NT2/D1 (cell line): ENCODE results near the gene DNAJC11.
A peak's percentile ranks its signal among the peaks of the same experiment; 100 is the strongest.
"Not testable (repeated sequence)": the region's sequence is repeated elsewhere in the genome, so short reads cannot be mapped to it uniquely, and the experiment has no call there.

ENCODE experiments used
- DNase-seq: peaks from one replicate; pipeline ENCODE4 v3.0.0-alpha.2; 2011; ENCODE audit warnings: low read depth, low spot score
- H3K27me3 ChIP-seq: 2 replicates; pipeline ENCODE4 v1.6.0; 2011; ENCODE audit warnings: mild to moderate bottlenecking; ENCODE audit not compliant: insufficient read length, insufficient read depth
- H3K36me3 ChIP-seq: 2 replicates; pipeline ENCODE4 v1.6.1; 2011; ENCODE audit warnings: mild to moderate bottlenecking, low read length, mixed read lengths; ENCODE audit not compliant: insufficient read depth, insufficient read length
- H3K4me1 ChIP-seq: 2 replicates; pipeline ENCODE4 v1.5.1; 2011; ENCODE audit not compliant: insufficient read depth, insufficient read length
- H3K4me3 ChIP-seq: 2 replicates; pipeline ENCODE4 v1.5.1; 2011; ENCODE audit warnings: low read depth; ENCODE audit not compliant: insufficient read length
- H3K9ac ChIP-seq: 2 replicates; pipeline ENCODE4 v1.6.0; 2011; ENCODE audit warnings: low read depth; ENCODE audit not compliant: insufficient read length
- H3K9me3 ChIP-seq: 2 replicates; pipeline ENCODE4 v1.5.1; 2011; ENCODE audit warnings: mild to moderate bottlenecking, low read length; ENCODE audit not compliant: insufficient read depth
- SUZ12 ChIP-seq: IDR thresholded peaks from 2 replicates; pipeline ENCODE4 v1.6.1; 2011; ENCODE audit not compliant: insufficient read length, insufficient read depth; ENCODE audit errors: extremely low read depth
- YY1 ChIP-seq: IDR thresholded peaks from 2 replicates; pipeline ENCODE4 v1.6.1; 2011; ENCODE audit not compliant: insufficient read length, insufficient read depth
- ZNF274 ChIP-seq: IDR thresholded peaks from 2 replicates; pipeline ENCODE4 v1.6.1; 2011; ENCODE audit warnings: mild to moderate bottlenecking, low read depth, low read length

Gene DNAJC11

GRCh38 chr1:6724517-6725141 is 23.0 kb upstream of the DNAJC11 start:
- Histone ChIP-seq H3K36me3 (no peaks in the 10 kb centered on the region), H3K9me3 (no peaks in the 10 kb centered on the region), H3K4me1 (no peaks in the 10 kb centered on the region), H3K27me3 (no peaks in the 10 kb centered on the region), H3K4me3 (no peak overlapping the region), H3K9ac (no peak overlapping the region)
- no peak for TF ChIP-seq ZNF274
- TF ChIP-seq YY1 = no peak
- no peak for DNase-seq

GRCh38 chr1:6723621-6724428 is 22.2 kb upstream of the DNAJC11 start:
- no peak for DNase-seq
- Histone ChIP-seq H3K9me3 (no peaks in the 10 kb centered on the region), H3K27me3 (no peaks in the 10 kb centered on the region), H3K9ac (no peak overlapping the region), H3K4me3 (no peak overlapping the region), H3K36me3 (no peaks in the 10 kb centered on the region), H3K4me1 (no peaks in the 10 kb centered on the region)
- TF ChIP-seq YY1 (no peak), SUZ12 (no peak), ZNF274 (no peak)

GRCh38 chr1:6711174-6711573 is 9.6 kb upstream of the DNAJC11 start:
- Histone ChIP-seq H3K4me3 (no peak overlapping the region), H3K9ac (no peak overlapping the region), H3K9me3 (peaks cover 2% of the 10 kb centered on the region; the same call in 1 of the 2 replicates), H3K4me1 (no peaks in the 10 kb centered on the region), H3K27me3 (no peaks in the 10 kb centered on the region), H3K36me3 (no peaks in the 10 kb centered on the region)
- TF ChIP-seq YY1 (no peak), ZNF274 (no peak), SUZ12 (no peak)
- no peak for DNase-seq

GRCh38 chr1:6704746-6705145 is 3.1 kb upstream of the DNAJC11 start:
- no peaks in the 10 kb centered on the region for H3K4me1 ChIP-seq
- TF ChIP-seq SUZ12 = no peak
- no peak for TF ChIP-seq YY1
- no peak for TF ChIP-seq ZNF274
- no peaks in the 10 kb centered on the region for H3K9me3 ChIP-seq
- no peak for DNase-seq
- H3K9ac ChIP-seq = no peak overlapping the region
- H3K36me3 ChIP-seq = peaks cover 9% of the 10 kb centered on the region
- no peak overlapping the region for H3K4me3 ChIP-seq
- H3K27me3 ChIP-seq = no peaks in the 10 kb centered on the region

- H3K9ac ChIP-seq = no peak overlapping the region
- H3K4me3 ChIP-seq = no peak overlapping the region
- H3K9me3 ChIP-seq = no peaks in the 10 kb centered on the region
- no peak for DNase-seq
- no peaks in the 10 kb centered on the region for H3K4me1 ChIP-seq
- H3K27me3 ChIP-seq = no peaks in the 10 kb centered on the region
- TF ChIP-seq SUZ12 (no peak), ZNF274 (no peak)
- H3K36me3 ChIP-seq = peaks cover 18% of the 10 kb centered on the region
Measured at GRCh38 chr1:6703016-6703415, 1.4 kb upstream of the DNAJC11 start.

- peak overlapping the region; percentile 97 for H3K4me3 ChIP-seq
- DNase-seq = no peak
- H3K27me3 ChIP-seq = no peaks in the 10 kb centered on the region
- H3K9ac ChIP-seq = peak overlapping the region; percentile 99
- H3K36me3 ChIP-seq = peaks cover 28% of the 10 kb centered on the region
- H3K9me3 ChIP-seq = no peaks in the 10 kb centered on the region
- H3K4me1 ChIP-seq = peaks cover 3% of the 10 kb centered on the region
- TF ChIP-seq YY1 (no peak), ZNF274 (no peak), SUZ12 (no peak)
Measured at GRCh38 chr1:6700853-6701436, 671 bp downstream of the DNAJC11 start.

GRCh38 chr1:6699915-6700314 is 1.7 kb downstream of the DNAJC11 start:
- H3K9ac ChIP-seq, H3K4me3 ChIP-seq, H3K9me3 ChIP-seq, DNase-seq, H3K27me3 ChIP-seq, H3K4me1 ChIP-seq: not testable (repeated sequence)
- H3K36me3 ChIP-seq = peaks cover 28% of the 10 kb centered on the region
